Mesenchymal stem cell (in vitro differentiated cells and primary cell): ENCODE results near the gene TMEM185B.

ENCODE experiments used
- DNase-seq: peaks from one replicate; pipeline ENCODE4 v3.0.0-alpha.2; 2013
- H2AFZ ChIP-seq: one replicate; pipeline ENCODE4 v1.6.1; 2013; ENCODE audit warnings: low read depth, mild to moderate bottlenecking, control low read depth, inconsistent platforms, low read length, moderate library complexity
- H2AK5ac ChIP-seq: 2 replicates; pipeline ENCODE4 v1.6.1; 2013; ENCODE audit warnings: low read length, moderate library complexity, mild to moderate bottlenecking, inconsistent platforms; ENCODE audit not compliant: severe bottlenecking
- H2BK120ac ChIP-seq: one replicate; pipeline ENCODE4 v1.6.1; 2013; ENCODE audit warnings: low read depth, mild to moderate bottlenecking, inconsistent platforms, low read length, moderate library complexity
- H2BK12ac ChIP-seq, 2 experiments: one replicate each; pipeline ENCODE4 v1.6.1; 2013; ENCODE audit warnings: inconsistent platforms in 2 of 2, low read length in 2 of 2, mild to moderate bottlenecking in 2 of 2, moderate library complexity in 2 of 2, control low read depth in 1 of 2
- H2BK15ac ChIP-seq: one replicate; pipeline ENCODE4 v1.6.1; 2013; ENCODE audit warnings: mild to moderate bottlenecking, low read depth, inconsistent platforms; ENCODE audit not compliant: poor library complexity, severe bottlenecking
- H2BK5ac ChIP-seq: 2 replicates; pipeline ENCODE4 v1.6.1; 2013; ENCODE audit warnings: low read depth, mild to moderate bottlenecking, low read length, control low read depth, inconsistent platforms; ENCODE audit not compliant: poor library complexity, severe bottlenecking
- H3K14ac ChIP-seq, 2 experiments: one replicate each; pipeline ENCODE4 v1.6.1; 2013; ENCODE audit warnings: inconsistent platforms in 2 of 2, low read length in 2 of 2, control low read depth in 1 of 2, mild to moderate bottlenecking in 1 of 2, moderate library complexity in 1 of 2
- H3K18ac ChIP-seq, 2 experiments: one replicate each; pipeline ENCODE4 v1.6.1; 2013; ENCODE audit warnings: inconsistent platforms in 2 of 2, low read length in 2 of 2, control low read depth in 1 of 2, low read depth in 1 of 2, mild to moderate bottlenecking in 1 of 2
- H3K23ac ChIP-seq, 2 experiments: one replicate each; pipeline ENCODE4 v1.6.1; 2013; ENCODE audit warnings: inconsistent platforms in 2 of 2, low read length in 2 of 2, mild to moderate bottlenecking in 2 of 2, moderate library complexity in 2 of 2, control low read depth in 1 of 2
- H3K27ac ChIP-seq: 2 replicates; pipeline ENCODE4 v1.5.1; 2013; ENCODE audit warnings: mild to moderate bottlenecking, moderate library complexity, low read length, control low read depth, inconsistent platforms; ENCODE audit not compliant: poor library complexity, severe bottlenecking
- H3K27me3 ChIP-seq, 2 experiments: 2 replicates each; pipeline versions ENCODE4 v1.6.1 to v1.7.0; 2013; ENCODE audit warnings: low read length in 2 of 2, mild to moderate bottlenecking in 2 of 2, moderate library complexity in 2 of 2, control low read depth in 1 of 2, inconsistent platforms in 1 of 2; ENCODE audit not compliant: control insufficient read depth in 1 of 2, insufficient read depth in 1 of 2
- H3K36me3 ChIP-seq, 2 experiments: 2 replicates each; pipeline versions ENCODE4 v1.6.1 to v1.7.0; 2013; ENCODE audit warnings: low read length in 2 of 2, control low read depth in 1 of 2, inconsistent platforms in 1 of 2, low read depth in 1 of 2, mild to moderate bottlenecking in 1 of 2; ENCODE audit not compliant: insufficient read depth in 2 of 2, control insufficient read depth in 1 of 2
- H3K4ac ChIP-seq, 2 experiments: one replicate each; pipeline ENCODE4 v1.6.1; 2013; ENCODE audit warnings: inconsistent platforms in 2 of 2, low read length in 2 of 2, mild to moderate bottlenecking in 2 of 2, moderate library complexity in 2 of 2, control low read depth in 1 of 2, low read depth in 1 of 2
- H3K4me1 ChIP-seq: 2 replicates; pipeline ENCODE4 v1.6.1; 2013; ENCODE audit warnings: low read depth, low read length, control low read depth; ENCODE audit not compliant: control insufficient read depth, insufficient read depth
- H3K4me2 ChIP-seq: 2 replicates; pipeline ENCODE4 v1.6.1; 2013; ENCODE audit warnings: low read length, mild to moderate bottlenecking, inconsistent platforms; ENCODE audit not compliant: poor library complexity, severe bottlenecking
- H3K4me3 ChIP-seq, 2 experiments: 2 replicates each; pipeline versions ENCODE4 v1.5.1 to v1.7.0; 2013; ENCODE audit warnings: low read length in 2 of 2, mild to moderate bottlenecking in 2 of 2, control low read depth in 1 of 2, low read depth in 1 of 2; ENCODE audit not compliant: insufficient read depth in 1 of 2
- H3K79me1 ChIP-seq: replicated peaks from 2 replicates; pipeline ENCODE4 v1.6.1; 2013; ENCODE audit warnings: mild to moderate bottlenecking, control low read depth, low read length, inconsistent platforms; ENCODE audit not compliant: poor library complexity, severe bottlenecking
- H3K9ac ChIP-seq: 2 replicates; pipeline ENCODE4 v1.7.0; 2013; ENCODE audit warnings: mild to moderate bottlenecking, low read length, moderate library complexity
- H3K9me3 ChIP-seq: 2 replicates; pipeline ENCODE4 v1.7.0; 2013; ENCODE audit warnings: mild to moderate bottlenecking, low read length; ENCODE audit not compliant: control insufficient read depth
- H4K8ac ChIP-seq: one replicate; pipeline ENCODE4 v1.6.1; 2013; ENCODE audit warnings: inconsistent platforms, mild to moderate bottlenecking, low read length, moderate library complexity
- H4K91ac ChIP-seq: one replicate; pipeline ENCODE4 v1.6.1; 2013; ENCODE audit warnings: mild to moderate bottlenecking, low read length, inconsistent platforms
- WGBS: methylation state at CpG from one replicate; pipeline ENCODE4 v1.1.7; 2013; ENCODE audit warnings: mixed read lengths; 5-methylcytosine and 5-hydroxymethylcytosine counted together

TMEM185B gene

DNA sequence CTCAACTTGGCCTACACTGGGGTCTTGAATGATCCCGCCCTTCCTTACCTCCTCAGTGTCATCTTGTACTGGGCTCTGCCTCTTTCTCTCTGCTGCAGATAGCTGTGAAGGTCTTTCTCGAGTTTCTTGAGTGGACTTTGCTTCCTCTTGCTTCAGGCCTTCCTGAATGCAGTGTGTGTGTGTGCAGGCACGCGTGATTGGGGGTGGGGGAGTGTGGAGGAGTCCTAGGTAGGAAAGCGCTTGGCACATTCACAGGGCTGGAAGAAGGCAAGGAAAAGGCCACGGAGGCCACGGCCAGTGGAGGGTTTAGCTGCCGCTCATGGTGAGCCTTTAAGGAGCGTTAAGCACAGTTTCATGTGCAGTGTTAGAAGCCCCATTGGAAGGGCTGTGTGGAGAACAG lies 35.0 kb upstream of the TMEM185B start:
- no peak overlapping the region for H2BK5ac ChIP-seq
- 95% methylated on average over 9 of the region's 9 CpGs for WGBS

DNA sequence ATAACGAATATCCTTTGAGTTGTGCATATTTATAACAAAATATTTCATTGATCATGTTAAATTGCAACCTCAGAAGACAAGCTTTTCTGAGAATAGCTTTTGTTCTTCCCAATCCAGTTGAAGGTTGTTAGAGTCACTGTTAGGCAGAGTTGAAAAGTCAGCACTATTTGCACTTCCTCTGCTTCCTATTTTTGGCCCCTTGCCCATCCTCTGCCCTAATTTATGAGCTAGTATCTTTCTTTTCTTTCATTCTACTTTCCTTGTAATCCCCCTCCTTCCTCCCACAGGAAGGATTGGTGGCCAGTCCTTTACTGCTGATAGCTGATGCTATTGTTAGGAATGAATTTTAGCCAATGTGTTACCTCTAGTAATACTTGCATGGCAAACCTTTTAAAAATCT lies 34.3 kb upstream of the TMEM185B start:
- H2AK5ac ChIP-seq: no peak overlapping the region
- no peak overlapping the region for H2AFZ ChIP-seq
- DNase-seq: peak; percentile 22
- H3K4me1 ChIP-seq: peaks cover 11% of the 10 kb centered on the region
- no peak overlapping the region for H3K27ac ChIP-seq
- no peak overlapping the region for H3K9ac ChIP-seq
- no peak overlapping the region for H3K4me2 ChIP-seq
- no CpG with 5 or more reads among the region's 1 CpG for WGBS
- no peaks in the 10 kb centered on the region for H3K9me3 ChIP-seq
- no peak overlapping the region for H3K18ac ChIP-seq
- H2BK12ac ChIP-seq: no peak overlapping the region
- no peak overlapping the region for H3K23ac ChIP-seq
- no peak overlapping the region for H3K4me3 ChIP-seq
- H2BK120ac ChIP-seq: no peak overlapping the region
- H3K79me1 ChIP-seq: peaks cover 32% of the 10 kb centered on the region
- no peak overlapping the region for H2BK5ac ChIP-seq
- H3K4ac ChIP-seq: no peak overlapping the region
- no peak overlapping the region for H4K8ac ChIP-seq
- no peak overlapping the region for H3K14ac ChIP-seq
- H3K27me3 ChIP-seq: no peaks in the 10 kb centered on the region
- no peak overlapping the region for H2BK15ac ChIP-seq
- H4K91ac ChIP-seq: no peak overlapping the region
- H3K36me3 ChIP-seq: peaks cover 6 to 8% of the 10 kb centered on the region in 2 experiments

More for the DNA sequence above, 35.0 kb upstream of the TMEM185B start:
- H2BK12ac ChIP-seq: peak overlapping the region in 1 of 2 experiments; percentile 1
- H3K9ac ChIP-seq: no peak overlapping the region
- no peak overlapping the region for H3K4ac ChIP-seq
- no peak overlapping the region for H3K4me3 ChIP-seq
- no peak overlapping the region for H2AK5ac ChIP-seq
- H2BK120ac ChIP-seq: no peak overlapping the region
- H3K23ac ChIP-seq: no peak overlapping the region
- H3K14ac ChIP-seq: no peak overlapping the region
- no peak for DNase-seq
- H3K4me2 ChIP-seq: no peak overlapping the region
- no peak overlapping the region for H3K18ac ChIP-seq
- H2BK15ac ChIP-seq: no peak overlapping the region
- H3K27me3 ChIP-seq: no peaks in the 10 kb centered on the region
- no peak overlapping the region for H4K91ac ChIP-seq
- peaks cover 6 to 8% of the 10 kb centered on the region in 2 experiments for H3K36me3 ChIP-seq
- no peaks in the 10 kb centered on the region for H3K9me3 ChIP-seq
- H3K79me1 ChIP-seq: peaks cover 32% of the 10 kb centered on the region
- H4K8ac ChIP-seq: no peak overlapping the region
- peaks cover 11% of the 10 kb centered on the region for H3K4me1 ChIP-seq
- H3K27ac ChIP-seq: no peak overlapping the region
- H2AFZ ChIP-seq: no peak overlapping the region

DNA sequence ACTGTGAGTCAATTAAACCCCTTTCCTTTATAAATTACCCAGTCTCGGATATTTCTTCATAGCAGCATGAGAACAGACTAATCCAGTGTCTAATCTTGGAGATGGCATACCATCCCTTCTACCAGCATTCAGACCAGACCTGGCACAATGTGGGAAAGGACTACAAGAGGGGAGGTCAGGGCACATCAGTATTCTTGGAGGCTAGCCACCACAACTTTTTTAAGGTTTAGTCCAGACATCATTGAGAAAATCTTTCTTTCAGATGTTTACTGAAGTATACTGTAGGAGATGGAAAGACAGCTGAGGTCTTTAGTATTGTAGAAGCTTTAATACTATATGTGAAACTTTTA lies 33.4 kb upstream of the TMEM185B start:
- Histone ChIP-seq H2BK15ac (no peak overlapping the region), H4K8ac (no peak overlapping the region), H3K18ac (no peak overlapping the region), H3K14ac (no peak overlapping the region), H3K4me1 (peaks cover 15% of the 10 kb centered on the region), H3K4me3 (no peak overlapping the region), H3K23ac (no peak overlapping the region), H3K27me3 (no peaks in the 10 kb centered on the region), H2BK120ac (no peak overlapping the region), H2AFZ (no peak overlapping the region), H3K9ac (no peak overlapping the region), H3K4ac (no peak overlapping the region), H3K9me3 (no peaks in the 10 kb centered on the region), H3K27ac (no peak overlapping the region), H4K91ac (no peak overlapping the region), H3K4me2 (no peak overlapping the region), H3K36me3 (peaks cover 6 to 8% of the 10 kb centered on the region in 2 experiments), H2BK12ac (no peak overlapping the region), H2AK5ac (no peak overlapping the region), H2BK5ac (no peak overlapping the region), H3K79me1 (peaks cover 27% of the 10 kb centered on the region)
- DNase-seq: no peak
- WGBS: 100% methylated on average over 1 of the region's 1 CpG

DNA sequence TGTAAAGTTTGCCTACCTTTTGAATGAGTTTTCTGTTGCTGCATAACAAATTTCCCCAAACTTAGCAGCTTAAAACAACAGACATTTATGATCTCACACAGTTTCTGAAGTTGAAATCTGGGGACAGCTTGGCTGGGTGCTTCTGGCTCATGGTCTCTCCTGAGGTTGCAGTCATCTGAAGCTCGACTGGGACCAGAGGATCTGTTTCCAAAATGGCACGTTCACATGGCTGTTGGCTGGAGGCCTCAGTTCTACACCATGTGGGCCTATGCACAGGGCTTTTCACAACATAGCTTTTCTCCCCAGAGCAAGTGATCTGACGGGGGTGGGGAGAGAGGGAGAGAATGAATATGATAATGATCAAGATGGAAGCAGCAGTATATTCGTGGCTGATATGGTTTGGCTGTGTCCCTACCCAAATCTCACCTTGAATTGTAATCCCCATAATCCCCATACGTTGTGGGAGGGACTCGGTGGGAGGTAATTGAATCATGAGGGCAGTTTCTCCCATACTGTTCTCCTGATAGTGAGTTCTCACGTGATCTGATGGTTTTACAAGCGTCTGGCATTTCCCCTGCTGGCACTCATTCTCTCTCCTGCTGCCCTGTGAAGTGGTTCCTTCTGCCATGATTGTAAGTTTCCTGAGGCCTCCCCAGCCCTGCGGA lies 32.9 kb upstream of the TMEM185B start:
- H3K27me3 ChIP-seq: peaks cover 0 to 1% of the 10 kb centered on the region in 2 experiments
- H4K8ac ChIP-seq: no peak overlapping the region
- no peak overlapping the region for H2BK120ac ChIP-seq
- H2BK5ac ChIP-seq: no peak overlapping the region
- H3K4ac ChIP-seq: no peak overlapping the region
- peaks cover 22% of the 10 kb centered on the region for H3K79me1 ChIP-seq
- H2BK15ac ChIP-seq: peak overlapping the region; percentile 4
- H3K4me1 ChIP-seq: peaks cover 15% of the 10 kb centered on the region
- no peak overlapping the region for H3K23ac ChIP-seq
- no peak overlapping the region for H3K4me3 ChIP-seq
- H3K9ac ChIP-seq: no peak overlapping the region
- no peak overlapping the region for H4K91ac ChIP-seq
- no peak overlapping the region for H2BK12ac ChIP-seq
- no peak for DNase-seq
- H3K36me3 ChIP-seq: peaks cover 6 to 8% of the 10 kb centered on the region in 2 experiments
- H3K18ac ChIP-seq: no peak overlapping the region
- no peaks in the 10 kb centered on the region for H3K9me3 ChIP-seq
- no peak overlapping the region for H3K27ac ChIP-seq
- WGBS: 67% methylated on average over 7 of the region's 9 CpGs
- H2AK5ac ChIP-seq: no peak overlapping the region
- no peak overlapping the region for H3K4me2 ChIP-seq
- no peak overlapping the region for H2AFZ ChIP-seq
- H3K14ac ChIP-seq: no peak overlapping the region
